Prostate gland (tissue), 2 donors: Measurements from ENCODE around the gene LNPK. TPM values are rescaled to one million over a fixed set of nuclear protein-coding genes. Genes with fewer than 3 reads are reported as not detected.

ENCODE experiments used
- DNase-seq: peaks from one replicate; pipeline ENCODE4 v3.0.0-alpha.2; 2019; ENCODE audit warnings: low spot score
- H3K27ac ChIP-seq, 2 donors: fragments of 200-600 bp; sonication (generic); 2 replicates each; pipeline ENCODE4 v1.5.1; 2017 to 2019
- H3K27me3 ChIP-seq: fragments of 200-600 bp; sonication (generic); replicated peaks from 2 replicates; pipeline ENCODE4 v1.5.1; 2019; ENCODE audit not compliant: insufficient read depth
- H3K36me3 ChIP-seq, 2 donors: fragments of 200-600 bp; sonication (generic); 1 replicate in 1 of 2; 2 replicates in 1 of 2; pipeline versions ENCODE4 v1.5.1 to v1.8.1; 2017 to 2019
- H3K4me1 ChIP-seq: fragments of 200-600 bp; sonication (generic); replicated peaks from 2 replicates; pipeline ENCODE4 v1.5.1; 2019
- H3K4me3 ChIP-seq, 2 donors: fragments of 200-600 bp; sonication (generic); 2 replicates each; pipeline ENCODE4 v1.5.1; 2017 to 2019
- H3K9me3 ChIP-seq: fragments of 200-600 bp; sonication (generic); 2 replicates; pipeline ENCODE4 v1.5.1; 2017
- CTCF ChIP-seq, 4 experiments: fragments of 200-600 bp in 2 of 4; fragments of 450-650 bp in 2 of 4; sonication (generic) in 2 of 4; IDR thresholded peaks; 1 replicate in 3 of 4; 2 replicates in 1 of 4; pipeline ENCODE4 v1.5.1; 2016 to 2019; ENCODE audit warnings: antibody characterized with exemption in 4 of 4, mild to moderate bottlenecking in 2 of 4, moderate library complexity in 2 of 4
- POLR2A ChIP-seq: fragments of 450-650 bp; IDR thresholded peaks from one replicate; pipeline ENCODE4 v1.6.1; 2016; ENCODE audit warnings: antibody characterized with exemption, mild to moderate bottlenecking
- POLR2AphosphoS5 ChIP-seq: sonication (generic); formaldehyde crosslinking; IDR thresholded peaks from one replicate; pipeline ENCODE4 v1.6.1; 2017; ENCODE audit warnings: antibody characterized with exemption
- WGBS: methylation state at CpG from one replicate; pipeline ENCODE4 v1.1.5; 2018; 5-methylcytosine and 5-hydroxymethylcytosine counted together
- intact Hi-C: fragments of 100-400 bp; cut with DNase I; formaldehyde crosslinking; loops from one replicate; pipeline ENCODE4 v1.14.2; 2022
- total RNA-seq, 2 donors: library from RNA; depleted of rRNA; stranded (reverse); fragments of >200 nt; gene quantifications; one replicate each; pipeline ENCODE4 v1.1.0, GENCODE V29; 2016

Gene LNPK
- total RNA-seq, 2 donors from 2014 or later, result 19.7 to 21.9 TPM

- 96% methylated on average over 1 of the region's 1 CpG for WGBS
Observed at GRCh38 chr2:175981551-175981950, 20.5 kb downstream of the LNPK start.

DNA sequence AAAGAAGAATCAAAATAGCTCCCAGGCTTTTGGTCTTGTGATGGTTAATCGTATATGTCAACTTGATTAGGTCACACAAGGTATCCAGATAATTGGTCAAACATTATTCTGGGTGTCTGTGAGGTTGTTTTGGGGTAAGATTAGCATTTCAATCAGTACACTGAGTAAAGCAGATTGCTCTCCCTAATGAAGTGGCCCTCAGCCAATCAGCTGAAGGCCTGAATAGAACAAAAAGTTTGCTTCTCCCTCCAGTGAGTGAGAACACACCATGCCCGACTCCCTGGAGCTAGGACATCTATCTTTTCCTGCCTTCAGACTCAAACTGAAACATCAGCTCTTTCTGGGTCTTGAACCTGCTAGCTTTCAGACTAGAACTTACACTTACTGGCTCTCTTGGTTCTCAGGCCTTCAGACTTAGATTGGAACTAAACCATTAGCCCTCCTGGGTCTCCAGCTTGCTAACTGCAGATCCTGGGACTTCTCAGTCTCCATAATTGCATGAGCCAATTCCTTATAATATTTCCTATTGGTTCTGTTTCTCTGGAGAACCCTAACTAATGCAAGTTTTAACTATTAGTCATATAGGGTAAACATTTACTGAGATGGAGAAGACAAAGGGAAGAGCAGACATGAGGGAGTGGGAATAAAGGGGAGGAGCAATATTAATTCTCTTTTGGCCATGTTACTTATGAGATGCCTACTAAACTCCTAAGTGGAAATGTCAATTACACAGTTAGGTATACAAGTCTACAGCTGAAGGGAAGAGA is 25.5 kb downstream of the LNPK start:
- intact Hi-C loops, result no loop called here
- no peaks in the 10 kb centered on the region for H3K27me3 ChIP-seq
- no peaks in the 10 kb centered on the region for H3K4me1 ChIP-seq
- 80% methylated on average over 2 of the region's 2 CpGs for WGBS
- no peaks in the 10 kb centered on the region for H3K9me3 ChIP-seq
- no peak for DNase-seq
- H3K4me3 ChIP-seq, result no peak overlapping the region
- H3K36me3 ChIP-seq, result no peaks in the 10 kb centered on the region
- TF ChIP-seq CTCF (IDR thresholded peaks at IDR 0.05) (no peak), POLR2A (no peak), POLR2AphosphoS5 (no peak)
- H3K27ac ChIP-seq, result no peak overlapping the region

More at GRCh38 chr2:175981551-175981950, 20.5 kb downstream of the LNPK start:
- Histone ChIP-seq H3K9me3 (no peaks in the 10 kb centered on the region), H3K4me3 (no peak overlapping the region), H3K27ac (no peak overlapping the region), H3K27me3 (no peaks in the 10 kb centered on the region), H3K36me3 (no peaks in the 10 kb centered on the region), H3K4me1 (no peaks in the 10 kb centered on the region)
- intact Hi-C loops, result no loop called here
- no peak for TF ChIP-seq CTCF (IDR thresholded peaks at IDR 0.05)
- no peak for TF ChIP-seq POLR2A
- TF ChIP-seq POLR2AphosphoS5, result no peak
- no peak for DNase-seq

DNA sequence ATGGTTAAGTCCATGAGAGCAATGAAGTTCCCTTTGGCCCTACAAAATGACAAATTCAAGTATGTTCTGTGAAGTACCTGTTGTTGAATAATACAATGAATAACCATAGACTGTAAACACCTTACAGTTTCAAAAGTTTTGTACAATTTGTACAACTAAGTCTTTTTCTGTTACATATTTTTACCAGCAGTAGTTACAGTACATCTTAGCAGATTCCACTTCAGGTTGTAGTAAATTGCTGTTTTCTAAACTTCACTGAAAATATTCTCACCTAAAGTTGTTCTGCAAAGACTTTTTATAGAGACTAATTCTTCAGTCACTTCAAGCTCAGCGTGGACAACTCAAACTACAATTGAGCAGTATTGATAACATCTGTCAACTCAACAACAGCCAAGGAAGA is 28.7 kb downstream of the LNPK start:
- DNase-seq, result no peak
- TF ChIP-seq POLR2A (no peak), POLR2AphosphoS5 (no peak), CTCF (IDR thresholded peaks at IDR 0.05) (no peak)
- WGBS, result 56% methylated on average over 1 of the region's 1 CpG
- no peak overlapping the region for H3K4me3 ChIP-seq
- H3K4me1 ChIP-seq, result no peaks in the 10 kb centered on the region
- no peaks in the 10 kb centered on the region for H3K27me3 ChIP-seq
- no peak overlapping the region for H3K27ac ChIP-seq
- H3K36me3 ChIP-seq, result no peaks in the 10 kb centered on the region
- H3K9me3 ChIP-seq, result no peaks in the 10 kb centered on the region
- intact Hi-C loops, result no loop called here

DNA sequence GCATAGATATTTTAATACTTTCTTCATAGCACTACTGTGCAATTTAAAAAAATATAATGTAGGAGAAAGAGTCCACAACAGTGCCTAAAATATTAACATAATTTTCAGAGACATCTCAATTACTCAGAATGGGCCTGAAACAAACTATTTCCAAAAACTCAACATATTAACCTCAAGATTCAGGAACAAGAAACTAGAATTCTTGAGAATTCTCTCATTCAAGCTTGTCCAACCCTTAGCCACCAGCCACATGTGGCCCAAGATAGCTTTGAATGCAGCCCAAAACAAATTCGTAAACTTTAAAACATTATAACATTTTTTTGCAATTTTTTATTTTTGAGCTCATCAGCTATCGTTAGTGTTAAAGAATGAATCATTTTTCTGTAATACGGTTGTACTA is 35.2 kb downstream of the LNPK start:
- intact Hi-C loops, result no loop called here
- Histone ChIP-seq H3K27me3 (no peaks in the 10 kb centered on the region), H3K4me1 (no peaks in the 10 kb centered on the region), H3K27ac (no peak overlapping the region), H3K36me3 (no peaks in the 10 kb centered on the region), H3K4me3 (no peak overlapping the region), H3K9me3 (no peaks in the 10 kb centered on the region)
- TF ChIP-seq POLR2AphosphoS5 (no peak), CTCF (IDR thresholded peaks at IDR 0.05) (no peak)
- DNase-seq, result no peak
- WGBS, result 97% methylated on average over 3 of the region's 3 CpGs

GRCh38 chr2:175965773-175966172 is 36.3 kb downstream of the LNPK start:
- 96% methylated on average over 3 of the region's 3 CpGs for whole genome bisulfite sequencing
- intact Hi-C loops, result no loop called here
- TF ChIP-seq CTCF (IDR thresholded peaks at IDR 0.05), result no peak
- TF ChIP-seq POLR2A, result no peak
- TF ChIP-seq POLR2AphosphoS5, result no peak

More at GRCh38 chr2:175965773-175966172, 36.3 kb downstream of the LNPK start:
- no peak for DNase-seq
- no peak overlapping the region for H3K27ac ChIP-seq
- no peaks in the 10 kb centered on the region for H3K36me3 ChIP-seq
- no peaks in the 10 kb centered on the region for H3K4me1 ChIP-seq
- no peak overlapping the region for H3K4me3 ChIP-seq
- H3K27me3 ChIP-seq, result no peaks in the 10 kb centered on the region
- no peaks in the 10 kb centered on the region for H3K9me3 ChIP-seq
